ENCODE results near the gene PRDM2. TPM values are rescaled to one million over a fixed set of nuclear protein-coding genes. Genes with fewer than 3 reads are reported as not detected.

Gene PRDM2
- total RNA-seq, 1 donor from 2014 or later: 50.6 TPM

GRCh38 chr1:13812456-13813397, 112.7 kb downstream of the PRDM2 start:
- Histone ChIP-seq H3K9me3 (no peaks in the 10 kb centered on the region), H3K4me3 (no peak overlapping the region), H3K27me3 (ENCODE audit: low read depth) (no peaks in the 10 kb centered on the region), H3K4me1 (no peaks in the 10 kb centered on the region), H3K36me3 (peaks cover 12% of the 10 kb centered on the region), H3K27ac (no peak overlapping the region)
- TF ChIP-seq CTCF (IDR thresholded peaks at IDR 0.05): no peak
- intact Hi-C loops (cut with DNase I): no loop called here
- DNase-seq: no peak
- ATAC-seq: peak in 1 of 2 donors; percentile 20

GRCh38 chr1:13813398-13814012, 113.5 kb downstream of the PRDM2 start:
- intact Hi-C loops (cut with DNase I): no loop called here
- DNase-seq (peak; percentile 68), ATAC-seq (peak; percentile 46 to 54)
- Histone ChIP-seq H3K4me1 (no peaks in the 10 kb centered on the region), H3K4me3 (no peak overlapping the region), H3K27ac (no peak overlapping the region), H3K27me3 (ENCODE audit: low read depth) (no peaks in the 10 kb centered on the region), H3K36me3 (peaks cover 15% of the 10 kb centered on the region), H3K9me3 (no peaks in the 10 kb centered on the region)
- peak; percentile 64 for TF ChIP-seq CTCF (IDR thresholded peaks at IDR 0.05)

GRCh38 chr1:13814131-13814530, 114.1 kb downstream of the PRDM2 start:
- Histone ChIP-seq H3K27ac (no peak overlapping the region), H3K4me3 (no peak overlapping the region), H3K4me1 (no peaks in the 10 kb centered on the region), H3K36me3 (peaks cover 15% of the 10 kb centered on the region), H3K9me3 (no peaks in the 10 kb centered on the region), H3K27me3 (ENCODE audit: low read depth) (no peaks in the 10 kb centered on the region)
- intact Hi-C loops (cut with DNase I): no loop called here
- no peak for TF ChIP-seq CTCF (IDR thresholded peaks at IDR 0.05)
- ATAC-seq (no peak), DNase-seq (no peak)

- intact Hi-C loops (cut with DNase I): no loop called here
- Histone ChIP-seq H3K9me3 (no peaks in the 10 kb centered on the region), H3K4me3 (no peak overlapping the region), H3K36me3 (peaks cover 21% of the 10 kb centered on the region), H3K27me3 (ENCODE audit: low read depth) (no peaks in the 10 kb centered on the region), H3K27ac (no peak overlapping the region), H3K4me1 (no peaks in the 10 kb centered on the region)
- TF ChIP-seq CTCF (IDR thresholded peaks at IDR 0.05): no peak
- DNase-seq: no peak
- no peak for ATAC-seq
These were observed 116.2 kb downstream of the PRDM2 start for GRCh38 chr1:13816016-13816760.

GRCh38 chr1:13817906-13818305, 117.9 kb downstream of the PRDM2 start:
- intact Hi-C loops (cut with DNase I): no loop called here
- Histone ChIP-seq H3K36me3 (peaks cover 38% of the 10 kb centered on the region), H3K4me3 (no peak overlapping the region), H3K27ac (no peak overlapping the region), H3K9me3 (no peaks in the 10 kb centered on the region), H3K27me3 (ENCODE audit: low read depth) (no peaks in the 10 kb centered on the region), H3K4me1 (no peaks in the 10 kb centered on the region)
- no peak for DNase-seq
- TF ChIP-seq CTCF (IDR thresholded peaks at IDR 0.05): no peak
- no peak for ATAC-seq
